PC-9 (cell line): ENCODE data around the gene YTHDC2. TPM values are rescaled to one million over a fixed set of nuclear protein-coding genes. Genes with fewer than 3 reads are reported as not detected.

Source experiments
- BruUV-seq: library from RNA; stranded (reverse); fragments of 400-500 nt; replicated peaks from 2 replicates; lab custom pipeline; 2021; lab: Mats Ljungman, UMichigan
- CTCF ChIA-PET: fragments of 300-600 bp; sonication (Branson Sonifier 250); formaldehyde crosslinking; loops from one replicate; lab custom pipeline; 2022; ENCODE audit warnings: antibody characterized with exemption; lab: Charles Lee
- POLR2A ChIA-PET: fragments of 300-600 bp; sonication (Branson Sonifier 250); formaldehyde crosslinking; loops from one replicate; lab custom pipeline; 2022; ENCODE audit warnings: antibody characterized with exemption; ENCODE audit not compliant: unreplicated experiment; lab: Charles Lee
- DNase-seq, 2 experiments: peaks; one replicate each; pipeline versions ENCODE4 v3.0.0 to v3.0.0-alpha.2; 2015 to 2022; ENCODE audit warnings: mixed read lengths in 1 of 2
- H2AFZ ChIP-seq: fragments of 200-600 bp; sonication (generic); 2 replicates; pipeline ENCODE4 v1.8.1; 2017; ENCODE audit warnings: antibody characterized with exemption
- H3F3A ChIP-seq: fragments of 200-600 bp; sonication (generic); 2 replicates; pipeline ENCODE4 v1.8.1; 2017; ENCODE audit warnings: antibody characterized with exemption, mild to moderate bottlenecking, low read depth; ENCODE audit not compliant: insufficient read depth
- H3K27ac ChIP-seq: fragments of 200-600 bp; sonication (generic); 2 replicates; pipeline ENCODE4 v1.6.1; 2016; ENCODE audit warnings: mixed run types
- H3K27me3 ChIP-seq: fragments of 200-600 bp; sonication (generic); 2 replicates; pipeline ENCODE4 v1.6.1; 2016; ENCODE audit warnings: low read depth, mixed run types; ENCODE audit not compliant: insufficient read depth
- H3K36me3 ChIP-seq: fragments of 200-600 bp; sonication (generic); 2 replicates; pipeline ENCODE4 v1.6.1; 2016; ENCODE audit warnings: low read depth, mixed run types
- H3K4me1 ChIP-seq: fragments of 200-600 bp; sonication (generic); replicated peaks from 2 replicates; pipeline ENCODE4 v1.6.1; 2016; ENCODE audit warnings: mixed run types; ENCODE audit not compliant: insufficient read depth
- H3K4me2 ChIP-seq: fragments of 200-600 bp; sonication (generic); 2 replicates; pipeline ENCODE4 v1.6.1; 2017; ENCODE audit warnings: mixed run types
- H3K4me3 ChIP-seq: fragments of 200-600 bp; sonication (generic); 2 replicates; pipeline ENCODE4 v1.6.1; 2016; ENCODE audit warnings: mixed run types
- H3K79me2 ChIP-seq: fragments of 200-600 bp; sonication (generic); 2 replicates; pipeline ENCODE4 v1.6.1; 2017; ENCODE audit warnings: low read depth, mixed run types
- H3K9me2 ChIP-seq: fragments of 200-600 bp; sonication (generic); 2 replicates; pipeline ENCODE4 v1.8.1; 2017; ENCODE audit warnings: mild to moderate bottlenecking; ENCODE audit not compliant: insufficient read depth
- H3K9me3 ChIP-seq: fragments of 200-600 bp; sonication (generic); 2 replicates; pipeline ENCODE4 v1.8.1; 2016; ENCODE audit warnings: low read depth; ENCODE audit not compliant: insufficient read depth
- H4K20me1 ChIP-seq: fragments of 200-600 bp; sonication (generic); 2 replicates; pipeline ENCODE4 v1.8.1; 2017; ENCODE audit not compliant: insufficient read depth
- CTCF ChIP-seq: fragments of 200-600 bp; sonication (generic); conservative IDR thresholded peaks from 2 replicates; pipeline ENCODE4 v1.6.1; 2017; ENCODE audit warnings: mixed run types, antibody characterized with exemption, mild to moderate bottlenecking, moderate library complexity
- EZH2 ChIP-seq: fragments of 200-600 bp; sonication (generic); IDR thresholded peaks from 2 replicates; pipeline ENCODE4 v1.8.0; 2017; ENCODE audit warnings: antibody characterized with exemption, low read depth
- intact Hi-C: fragments of 100-400 bp; cut with micrococcal nuclease; formaldehyde crosslinking; loops from one replicate; pipeline ENCODE4 v1.10.0; 2022; ENCODE audit not compliant: unreplicated experiment
- total RNA-seq: library from RNA; stranded (reverse); gene quantifications from 2 replicates; pipeline ENCODE4 v1.2.3, GENCODE V29; 2021

Gene YTHDC2
- total RNA-seq, 1 experiment from 2014 or later = 14.9 TPM

GRCh38 chr5:113617191-113617796 lies 103.8 kb downstream of the YTHDC2 start:
- DNase-seq = no peak
- CTCF ChIA-PET = no interaction called here
- Histone ChIP-seq H3K27me3 (peaks cover 11% of the 10 kb centered on the region; the same call in 1 of the 2 replicates), H3F3A (no peaks in the 10 kb centered on the region), H3K9me2 (no peaks in the 10 kb centered on the region), H2AFZ (no peak overlapping the region), H3K9me3 (no peaks in the 10 kb centered on the region), H3K4me1 (no peaks in the 10 kb centered on the region), H3K27ac (no peak overlapping the region), H4K20me1 (0 out of 2 replicates have a peak, but pooled peaks cover 2% of the 10 kb centered on the region), H3K4me2 (no peak overlapping the region), H3K36me3 (no peaks in the 10 kb centered on the region), H3K79me2 (no peaks in the 10 kb centered on the region), H3K4me3 (no peak overlapping the region)
- intact Hi-C loops = no loop called here
- TF ChIP-seq EZH2 (no peak), CTCF (no peak)
- POLR2A ChIA-PET = no interaction called here
- no TSS peak for BruUV-seq

- no peaks in the 10 kb centered on the region for H3K36me3 ChIP-seq
- no peak overlapping the region for H3K27ac ChIP-seq
- no peaks in the 10 kb centered on the region for H3K9me3 ChIP-seq
- ChIA-PET POLR2A (no interaction called here), CTCF (no interaction called here)
- no peak for DNase-seq
- peaks cover 15% of the 10 kb centered on the region; the same call in 1 of the 2 replicates for H3K27me3 ChIP-seq
- no peaks in the 10 kb centered on the region for H4K20me1 ChIP-seq
- no peak overlapping the region for H3K4me2 ChIP-seq
- no peaks in the 10 kb centered on the region for H3K4me1 ChIP-seq
- BruUV-seq = no TSS peak
- H3K79me2 ChIP-seq = no peaks in the 10 kb centered on the region
- intact Hi-C loops = no loop called here
- no peak overlapping the region for H2AFZ ChIP-seq
- TF ChIP-seq CTCF (no peak), EZH2 (no peak)
- H3F3A ChIP-seq = no peaks in the 10 kb centered on the region
- H3K9me2 ChIP-seq = no peaks in the 10 kb centered on the region
- no peak overlapping the region for H3K4me3 ChIP-seq
These were observed 119.5 kb downstream of the YTHDC2 start for GRCh38 chr5:113632996-113633395.

GRCh38 chr5:113634957-113635356 lies 121.5 kb downstream of the YTHDC2 start:
- H3F3A ChIP-seq = no peaks in the 10 kb centered on the region
- DNase-seq = no peak
- H4K20me1 ChIP-seq = no peaks in the 10 kb centered on the region
- no peaks in the 10 kb centered on the region for H3K4me1 ChIP-seq
- peaks cover 15% of the 10 kb centered on the region; the same call in 1 of the 2 replicates for H3K27me3 ChIP-seq
- TF ChIP-seq EZH2 = no peak
- no peak for TF ChIP-seq CTCF
- no peak overlapping the region for H3K4me2 ChIP-seq
- no peak overlapping the region for H3K27ac ChIP-seq
- no peaks in the 10 kb centered on the region for H3K9me3 ChIP-seq
- CTCF ChIA-PET = no interaction called here
- H3K9me2 ChIP-seq = no peaks in the 10 kb centered on the region
- H2AFZ ChIP-seq = no peak overlapping the region
- H3K4me3 ChIP-seq = no peak overlapping the region
- intact Hi-C loops = no loop called here
- no peaks in the 10 kb centered on the region for H3K79me2 ChIP-seq
- no TSS peak for BruUV-seq
- POLR2A ChIA-PET = no interaction called here
- H3K36me3 ChIP-seq = no peaks in the 10 kb centered on the region
